ENCODE results near the gene GRIK4. TPM values are rescaled to one million over a fixed set of nuclear protein-coding genes. Genes with fewer than 3 reads are reported as not detected.

Gene GRIK4
- total and polyA plus RNA-seq, 11 donors: 0.04 to 0.45 (median 0.12) TPM; not detected in 6

GRCh38 chr11:120626791-120627190, 115.2 kb downstream of the GRIK4 start:
- no peaks in the 10 kb centered on the region for H3K36me3 ChIP-seq
- intact Hi-C loops (cut with DNase I): no loop called here
- H3K4me1 ChIP-seq: peaks cover 0 to 7% (median 0%) of the 10 kb centered on the region in 12 donors
- H3K27ac ChIP-seq: no peak overlapping the region
- no peak for ATAC-seq
- peak in 1 of 5 donors; percentile 46 for DNase-seq
- no peaks in the 10 kb centered on the region for H3K9me3 ChIP-seq
- no peaks in the 10 kb centered on the region for H3K27me3 ChIP-seq
- H3K4me3 ChIP-seq: no peak overlapping the region
- TF ChIP-seq CTCF (IDR thresholded peaks at IDR 0.05) (no peak), POLR2A (IDR thresholded peaks at IDR 0.05) (no peak)
- 88 to 93% (median 92%) methylated on average over 7 of the region's 7 CpGs for WGBS, 4 donors

GRCh38 chr11:120627327-120628163, 116.0 kb downstream of the GRIK4 start:
- H3K27me3 ChIP-seq: no peaks in the 10 kb centered on the region
- TF ChIP-seq CTCF (IDR thresholded peaks at IDR 0.05) (no peak), POLR2A (IDR thresholded peaks at IDR 0.05) (no peak)
- H3K4me1 ChIP-seq: peaks cover 0 to 5% (median 0%) of the 10 kb centered on the region in 12 donors
- H3K9me3 ChIP-seq: no peaks in the 10 kb centered on the region
- H3K4me3 ChIP-seq: no peak overlapping the region
- no peaks in the 10 kb centered on the region for H3K36me3 ChIP-seq
- intact Hi-C loops (cut with DNase I): no loop called here
- 56 to 67% (median 64%) methylated on average over 6 to 7 of the region's 7 CpGs for WGBS, 4 donors
- DNase-seq (peak in 1 of 5 donors; percentile 33), ATAC-seq (peak in 1 of 4 donors; percentile 16)
- no peak overlapping the region for H3K27ac ChIP-seq

GRCh38 chr11:120629407-120630080, 118.0 kb downstream of the GRIK4 start:
- peaks cover 0 to 5% (median 0%) of the 10 kb centered on the region in 9 donors for H3K27me3 ChIP-seq
- no peaks in the 10 kb centered on the region for H3K9me3 ChIP-seq
- intact Hi-C loops (cut with DNase I): no loop called here
- no peak for ATAC-seq
- 75 to 84% (median 79%) methylated on average over 13 of the region's 13 CpGs for WGBS, 4 donors
- DNase-seq: peak in 1 of 5 donors; percentile 42
- H3K27ac ChIP-seq: no peak overlapping the region
- no peaks in the 10 kb centered on the region for H3K36me3 ChIP-seq
- TF ChIP-seq POLR2A (IDR thresholded peaks at IDR 0.05) (no peak), CTCF (IDR thresholded peaks at IDR 0.05) (no peak)
- H3K4me3 ChIP-seq: no peak overlapping the region
- no peaks in the 10 kb centered on the region for H3K4me1 ChIP-seq

- 33 to 53% (median 48%) methylated on average over 2 of the region's 2 CpGs for WGBS, 4 donors
- no peak for ATAC-seq
- no peaks in the 10 kb centered on the region for H3K36me3 ChIP-seq
- no peak for TF ChIP-seq CTCF (IDR thresholded peaks at IDR 0.05)
- no peak for TF ChIP-seq POLR2A (IDR thresholded peaks at IDR 0.05)
- H3K9me3 ChIP-seq: no peaks in the 10 kb centered on the region
- peaks cover 0 to 9% (median 0%) of the 10 kb centered on the region in 9 donors for H3K27me3 ChIP-seq
- peak in 1 of 5 donors; percentile 42 for DNase-seq
- H3K27ac ChIP-seq: no peak overlapping the region
- intact Hi-C loops (cut with DNase I): no loop called here
- no peak overlapping the region for H3K4me3 ChIP-seq
- H3K4me1 ChIP-seq: no peaks in the 10 kb centered on the region
Observed at GRCh38 chr11:120630122-120630521, 118.6 kb downstream of the GRIK4 start.
